Measurements from ENCODE around the gene LSM6.

The LSM6 gene

DNA sequence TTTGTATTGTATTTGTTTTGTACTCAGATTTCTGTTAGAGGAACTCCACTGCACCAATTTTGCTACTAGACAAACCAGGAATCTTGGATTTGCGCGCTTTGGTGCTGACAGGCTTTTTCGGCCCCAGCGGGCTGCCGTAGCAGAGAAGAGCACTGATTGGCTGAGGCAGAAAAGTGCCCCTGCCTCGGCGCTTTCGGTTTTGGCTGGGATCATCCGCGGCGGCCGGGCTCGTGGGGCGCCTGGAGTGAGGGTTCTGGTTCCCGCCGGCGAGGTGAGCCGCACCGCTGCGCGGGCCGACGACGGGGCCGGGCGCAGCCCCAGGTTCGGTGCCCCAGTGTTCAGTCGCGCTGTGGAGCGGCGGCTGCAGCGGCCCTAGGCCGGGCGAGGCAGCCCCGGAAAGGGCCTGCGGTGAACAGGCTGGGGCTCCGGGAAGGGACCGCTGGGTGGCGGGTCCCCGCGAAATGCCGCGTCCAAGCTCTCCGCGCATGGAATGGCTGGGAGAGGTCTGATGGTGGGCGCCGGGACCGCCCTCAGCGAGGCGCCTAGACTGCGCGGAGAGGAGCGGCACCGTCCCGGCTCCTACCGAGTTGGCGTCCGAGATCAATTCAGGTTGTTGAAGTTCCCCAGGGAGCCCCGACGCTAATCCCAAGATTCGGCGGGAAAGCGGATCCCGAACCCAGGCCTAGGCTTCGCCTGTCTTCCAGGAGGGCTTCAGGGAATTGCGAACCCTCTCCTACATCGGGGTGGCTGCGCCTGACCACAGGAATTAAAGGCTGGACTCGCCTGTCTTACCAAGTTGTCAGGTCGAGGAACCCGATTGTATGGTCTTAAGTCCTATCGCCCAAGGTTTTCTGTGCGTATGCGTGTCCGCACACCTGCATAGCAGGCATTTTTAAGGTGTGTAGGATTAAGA lies at the start of gene LSM6:
LSM6 (plus strand) TSS at position 178 of the 913 bp plus-strand sequence. CDS start 7,204 bp downstream, outside the sequence.
- DNase-seq, result peak; percentile 77 to 78

DNA sequence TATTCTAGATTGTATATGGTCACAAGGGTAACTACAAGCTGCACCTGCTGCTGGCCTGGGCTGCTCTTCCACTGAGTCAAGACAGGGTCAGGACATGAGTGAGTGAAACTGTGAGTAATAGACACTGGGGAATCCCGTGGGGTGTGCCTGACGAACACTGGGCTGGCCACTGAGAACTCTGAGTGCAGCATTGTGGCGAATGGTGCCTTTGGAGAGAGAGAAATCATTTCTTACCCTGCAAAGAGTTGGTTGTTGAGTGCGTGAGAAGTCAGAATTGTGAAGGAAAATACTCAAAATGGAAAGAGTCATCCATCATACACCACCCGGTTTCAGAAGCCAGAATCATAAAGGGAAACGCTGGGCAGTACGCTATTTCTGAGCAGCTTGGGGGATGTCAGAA lies 43.1 kb upstream of the LSM6 start:
- DNase-seq, result no peak

DNA sequence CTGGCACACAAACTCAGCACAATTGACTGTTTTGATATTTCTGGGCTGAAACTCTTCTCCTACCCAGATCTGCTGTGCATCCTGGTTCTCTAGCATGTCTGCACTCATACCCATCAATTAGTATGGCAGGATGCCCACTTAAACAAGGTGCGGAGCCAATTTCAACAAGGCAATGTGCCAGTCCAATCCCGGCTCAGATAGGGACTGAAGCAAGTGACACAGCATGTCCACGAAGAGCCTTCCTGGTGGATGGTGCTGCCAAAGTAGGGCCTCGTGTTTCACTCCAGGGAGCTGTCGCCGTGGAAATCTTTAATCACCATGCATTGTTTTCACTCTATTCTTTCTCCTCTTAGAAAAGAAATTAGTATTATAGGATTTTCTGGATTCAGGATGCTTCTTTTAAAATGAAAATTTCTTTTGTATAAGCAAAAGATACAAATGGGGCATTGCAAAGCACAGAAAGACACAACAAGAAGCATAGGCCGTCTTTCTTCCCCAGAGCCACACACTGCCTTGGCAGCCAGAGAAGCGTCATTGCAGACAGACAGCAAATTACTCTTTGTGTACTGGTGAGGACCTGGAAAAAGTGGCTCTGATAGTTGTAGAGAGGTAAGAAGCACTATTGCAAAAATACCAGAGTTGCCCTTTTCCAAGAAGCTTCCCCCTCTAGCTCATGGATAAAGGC lies 40.6 kb upstream of the LSM6 start:
- DNase-seq, result no peak

DNA sequence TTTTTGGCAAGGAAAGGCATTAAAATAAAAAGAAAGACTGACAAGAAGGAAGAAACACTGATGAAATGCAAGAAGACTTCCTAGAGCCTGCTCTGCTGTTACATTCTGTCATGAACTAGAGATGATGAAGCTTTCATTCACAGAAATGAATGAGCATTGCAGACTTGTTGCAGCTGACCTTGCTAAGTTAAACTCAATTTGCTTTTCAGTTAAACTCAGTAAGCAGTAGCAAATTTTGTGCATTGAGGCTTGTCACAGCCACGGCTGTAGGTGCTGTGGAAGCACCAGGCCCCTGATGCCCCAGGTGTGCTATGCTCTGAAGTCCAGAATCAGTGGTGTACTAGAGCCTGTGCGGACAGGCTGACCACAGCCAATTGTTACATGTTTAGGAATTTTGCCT lies 39.6 kb upstream of the LSM6 start:
- no peak for DNase-seq

DNA sequence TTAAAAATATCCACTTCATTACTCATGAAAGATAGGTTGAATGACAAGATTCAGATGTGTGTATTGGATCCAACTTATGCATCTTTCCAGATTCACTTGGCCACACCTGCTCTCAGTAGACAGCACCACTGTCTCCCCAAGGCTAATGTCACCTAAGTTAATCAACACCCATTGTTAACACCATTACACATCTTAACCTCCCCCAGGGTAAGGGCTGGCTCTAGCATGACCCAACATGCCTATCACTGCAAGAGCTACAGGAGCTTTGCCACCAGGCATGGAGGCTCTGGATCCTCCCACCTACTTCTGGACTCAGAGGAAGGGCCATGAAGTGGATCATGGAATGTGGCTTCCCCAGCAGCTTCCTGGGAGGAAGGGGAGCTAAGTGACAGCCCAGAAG lies 32.8 kb upstream of the LSM6 start:
- DNase-seq, result no peak

DNA sequence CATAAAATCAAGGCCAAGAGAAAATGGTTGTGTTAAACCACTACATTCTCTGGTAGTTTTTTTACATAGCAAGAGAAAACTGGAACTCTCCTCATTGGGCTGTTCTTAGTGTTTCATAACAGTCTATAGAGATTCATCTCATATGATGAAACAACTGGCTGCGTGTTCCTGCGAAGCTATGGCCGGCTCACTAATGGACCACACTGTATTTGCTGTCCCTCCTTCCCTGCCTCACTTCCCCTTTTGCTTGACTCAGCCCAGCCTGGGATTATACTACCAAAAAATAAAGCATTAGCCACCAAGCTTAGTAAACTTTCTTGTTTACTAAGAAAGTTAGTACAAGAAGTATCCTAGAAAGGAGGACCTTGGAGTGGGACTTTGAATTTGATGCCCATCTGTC lies 31.6 kb upstream of the LSM6 start:
- no peak for DNase-seq

DNA sequence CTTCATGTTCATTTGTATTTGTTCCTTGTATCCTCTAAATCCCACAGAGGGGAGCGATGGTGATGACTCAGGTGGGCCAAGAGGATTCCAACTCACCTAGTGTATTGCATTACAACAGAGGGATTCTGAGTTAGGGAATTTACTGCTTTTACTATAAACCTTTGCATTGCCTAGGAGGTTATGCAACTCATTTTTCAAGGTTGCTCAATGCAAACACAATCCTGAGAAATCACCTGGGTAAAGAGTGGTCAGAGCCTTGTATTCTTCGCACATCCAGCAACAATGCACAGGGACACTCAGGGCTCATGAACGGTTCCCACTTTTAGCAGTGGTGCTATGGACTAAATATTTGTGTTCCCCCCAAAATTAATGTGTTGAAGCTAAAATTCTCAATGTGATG lies 28.6 kb upstream of the LSM6 start:
- DNase-seq, result no peak

DNA sequence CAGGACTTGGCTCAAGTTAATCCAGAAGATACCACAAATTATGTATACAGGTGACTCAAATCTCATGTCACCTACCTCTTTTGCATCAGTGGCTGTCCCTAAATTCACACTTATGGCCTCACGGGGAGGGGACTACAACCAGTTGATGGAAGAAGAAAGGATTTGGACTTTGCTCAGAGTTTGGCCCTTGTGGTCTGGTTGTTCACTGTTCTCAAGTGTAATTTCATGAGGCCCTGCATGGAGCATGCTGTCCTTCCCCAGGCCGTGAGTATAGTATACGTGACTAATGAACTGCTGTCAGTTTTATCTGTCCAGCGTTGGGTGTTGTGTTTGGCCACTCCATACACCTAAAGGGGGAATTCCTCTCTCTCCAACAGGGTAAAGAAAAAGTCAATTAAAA lies 27.5 kb upstream of the LSM6 start:
- DNase-seq, result no peak

DNA sequence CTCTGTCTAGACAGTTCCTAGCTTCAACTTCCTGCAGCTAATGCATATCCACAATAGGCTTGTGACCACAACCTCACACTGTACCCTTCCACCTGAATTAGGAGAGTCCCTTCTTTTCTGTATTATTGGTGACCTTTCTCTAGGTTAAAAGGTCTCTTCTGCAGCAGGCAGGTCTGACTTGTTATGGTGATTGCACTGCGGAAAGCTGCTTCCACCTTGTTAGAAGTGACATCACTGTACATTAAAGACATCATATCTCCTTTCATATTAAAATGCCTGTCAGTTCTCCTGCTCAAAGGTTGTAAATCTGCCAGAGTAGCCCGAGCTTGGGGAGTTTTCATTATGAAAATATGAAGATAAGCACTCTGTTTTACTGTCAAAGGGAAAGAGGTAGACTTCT lies 21.5 kb upstream of the LSM6 start:
- no peak for DNase-seq

DNA sequence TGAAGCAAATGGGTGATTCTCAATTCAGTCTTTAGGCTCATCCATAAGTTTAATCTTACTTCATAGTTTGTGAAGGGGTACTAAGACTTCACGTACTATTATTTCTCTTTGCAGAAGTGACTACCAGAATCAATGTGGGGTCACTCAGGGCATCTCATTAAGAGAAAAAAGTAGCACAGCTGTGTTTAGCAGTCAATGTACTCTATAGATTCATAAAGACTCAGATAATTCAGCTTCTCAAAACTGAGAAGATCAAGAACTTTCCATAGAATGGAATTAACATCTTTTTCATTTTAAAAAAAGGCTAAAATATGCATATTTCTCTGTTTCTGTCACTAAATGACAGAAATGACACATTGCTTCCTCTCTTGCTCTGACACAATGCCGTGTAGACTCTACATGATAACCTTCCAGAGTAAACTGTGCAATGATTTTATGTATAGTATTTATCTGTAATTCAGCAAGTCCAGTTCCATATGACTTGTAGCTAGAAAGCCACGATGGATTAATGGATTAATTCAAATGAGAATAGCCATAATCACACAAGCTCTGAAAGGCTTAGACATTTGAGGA lies 20.3 kb upstream of the LSM6 start:
- DNase-seq, result no peak

DNA sequence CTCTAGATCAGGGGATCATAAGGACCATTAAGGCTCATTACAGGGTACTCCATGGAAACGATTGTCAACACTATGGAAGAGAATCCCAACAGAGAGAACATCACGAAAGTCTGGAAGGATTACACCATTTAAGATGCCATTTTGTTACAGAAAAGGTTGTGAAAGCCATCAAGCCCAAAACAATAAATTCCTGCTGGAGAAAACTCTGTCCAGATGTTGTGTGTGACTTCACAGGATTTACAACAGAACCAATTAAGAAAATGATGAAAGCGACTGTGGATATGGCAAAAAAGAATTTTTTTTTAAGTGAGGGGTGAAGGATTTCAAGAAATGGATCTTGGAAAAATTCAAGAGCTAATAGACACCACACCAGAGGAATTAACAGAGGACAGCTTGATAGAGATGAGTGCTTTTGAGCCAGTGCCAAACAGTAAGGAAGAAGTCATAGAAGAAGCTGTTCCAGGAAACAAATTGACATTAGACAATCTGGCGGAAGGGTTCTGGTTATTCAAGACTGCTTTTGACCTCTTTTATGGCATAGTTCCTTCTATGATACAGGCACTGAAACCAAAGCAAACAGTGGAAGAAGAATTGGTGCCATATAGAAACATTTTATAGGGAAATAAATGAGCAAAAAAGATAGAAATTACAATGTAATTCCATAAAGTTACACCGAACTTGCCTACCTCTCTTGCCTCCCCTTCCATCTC lies 17.3 kb upstream of the LSM6 start:
- no peak for DNase-seq

DNA sequence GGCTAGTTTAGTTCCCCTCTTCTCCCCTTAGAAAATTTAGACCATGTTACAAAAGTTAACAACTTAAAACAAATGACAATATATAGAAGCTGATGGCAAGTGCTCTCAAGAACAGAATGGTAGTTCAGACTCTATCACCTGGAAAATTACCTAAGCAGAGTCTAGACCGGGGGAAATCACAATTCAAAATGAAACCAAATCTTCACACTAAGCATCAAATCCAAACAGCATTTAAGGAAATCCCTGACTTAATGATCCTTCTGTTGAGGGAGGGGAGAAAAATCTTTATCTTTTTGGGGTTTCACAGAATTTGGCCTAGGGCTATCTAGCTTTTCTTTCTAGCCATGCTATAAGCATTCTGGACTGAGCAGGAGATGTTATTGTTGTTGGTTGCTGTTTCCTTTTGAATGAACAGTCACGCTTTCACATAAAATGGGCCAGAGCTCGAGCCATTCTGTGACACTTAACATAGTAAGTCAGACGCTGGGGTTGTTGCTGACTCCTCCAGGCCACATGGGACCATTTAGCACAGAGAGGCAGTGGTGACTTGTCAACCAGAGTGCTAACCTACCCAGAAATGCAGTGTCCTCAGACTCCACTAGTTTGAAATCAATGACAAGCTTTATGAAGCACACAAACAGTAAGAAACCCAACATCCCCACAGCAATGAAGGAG lies 16.0 kb upstream of the LSM6 start:
- DNase-seq, result no peak

DNA sequence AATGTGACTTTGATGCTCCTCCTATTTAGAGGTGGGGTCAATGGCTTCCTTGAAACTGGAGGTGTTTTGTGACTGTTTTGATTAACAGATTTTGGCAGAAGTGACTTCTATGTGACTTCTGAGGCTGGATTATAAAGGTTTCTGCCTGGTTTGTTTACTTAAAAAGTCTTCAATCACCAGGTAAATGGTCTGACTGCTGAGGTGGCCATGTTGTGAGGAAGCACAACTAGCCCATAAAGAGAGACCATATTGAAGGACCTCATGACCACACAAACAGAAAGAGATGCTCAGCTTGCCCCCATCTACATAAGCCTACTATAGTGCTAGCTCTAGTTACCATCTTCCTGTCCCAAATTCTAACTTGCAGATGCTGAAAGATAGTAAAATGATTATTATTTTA lies 14.3 kb upstream of the LSM6 start:
- no peak for DNase-seq

DNA sequence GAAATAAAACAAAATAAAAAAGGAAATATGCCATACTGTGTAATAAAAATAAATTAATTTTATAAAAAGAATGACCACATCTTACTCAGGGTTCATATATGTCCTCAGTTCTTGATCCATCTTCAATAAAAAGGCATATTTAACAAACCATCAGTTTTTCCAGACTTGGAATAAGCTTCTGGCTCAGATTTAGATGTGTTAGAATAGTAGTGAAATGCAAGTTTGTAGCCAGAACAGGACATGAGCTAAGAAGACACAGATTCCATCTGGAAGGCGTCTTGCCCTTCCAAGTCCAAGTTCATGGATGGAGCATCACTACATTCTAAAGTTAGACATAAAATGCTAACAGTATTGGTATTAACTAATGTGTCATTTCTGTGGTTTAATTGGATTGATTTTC lies 10.3 kb upstream of the LSM6 start:
- DNase-seq, result no peak

DNA sequence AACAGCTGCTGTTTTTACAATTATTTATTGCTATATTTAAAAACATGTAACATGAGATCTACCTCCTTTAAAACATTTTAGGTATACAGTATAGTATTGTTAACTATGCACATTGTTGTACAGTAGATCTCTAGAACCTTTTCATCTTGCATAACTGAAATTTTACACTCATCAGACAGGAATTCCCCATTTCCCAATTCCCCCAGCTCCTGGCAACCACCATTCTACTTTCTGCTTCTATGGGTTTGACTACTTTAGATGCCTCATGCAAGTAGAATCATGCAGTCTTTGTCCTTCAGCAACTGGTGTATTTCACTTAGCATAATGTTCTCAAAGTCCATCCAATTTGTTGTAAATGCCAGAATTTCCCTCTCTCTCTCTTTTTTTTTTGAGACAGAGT lies 9.7 kb upstream of the LSM6 start:
- DNase-seq, result no peak

DNA sequence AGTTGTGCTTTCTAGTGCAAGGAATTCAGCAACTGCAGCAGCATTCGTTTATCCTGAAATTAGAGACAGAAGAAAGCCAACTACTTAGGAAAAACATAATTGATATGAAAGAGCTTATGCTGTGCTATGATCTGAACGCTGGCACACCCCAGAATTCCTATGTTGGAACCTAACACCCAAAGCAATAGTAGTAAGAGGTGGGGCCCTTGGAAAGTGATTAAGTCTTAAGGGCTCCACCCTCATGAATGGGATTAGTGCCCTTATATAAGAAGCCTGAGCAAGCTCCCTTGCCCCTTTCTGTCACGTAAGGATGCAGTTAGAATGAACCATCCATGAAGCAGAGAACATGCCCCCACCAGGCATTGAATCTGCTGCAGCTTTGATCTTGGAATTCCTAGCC lies 5.4 kb upstream of the LSM6 start:
- DNase-seq, result no peak

DNA sequence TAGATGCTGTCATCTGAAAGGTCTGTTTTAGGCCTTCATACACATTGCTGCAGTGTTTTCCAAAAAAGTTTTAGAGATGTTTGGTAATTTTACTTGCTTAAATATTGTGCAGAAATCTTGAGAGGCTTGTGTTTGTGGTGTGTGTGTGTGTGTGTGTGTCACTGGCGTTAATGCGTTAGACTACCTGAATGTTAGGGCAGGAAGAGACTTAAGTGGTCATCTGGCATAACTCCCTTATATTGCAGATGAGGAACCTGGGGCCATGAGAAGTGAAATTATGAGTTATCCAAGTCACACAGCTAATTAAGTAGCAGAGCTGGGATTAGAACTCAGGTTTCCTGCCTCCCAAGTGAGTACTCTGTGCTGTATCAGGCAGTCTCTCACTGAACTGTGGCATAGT lies 1.4 kb downstream of the LSM6 start:
- DNase-seq, result no peak

DNA sequence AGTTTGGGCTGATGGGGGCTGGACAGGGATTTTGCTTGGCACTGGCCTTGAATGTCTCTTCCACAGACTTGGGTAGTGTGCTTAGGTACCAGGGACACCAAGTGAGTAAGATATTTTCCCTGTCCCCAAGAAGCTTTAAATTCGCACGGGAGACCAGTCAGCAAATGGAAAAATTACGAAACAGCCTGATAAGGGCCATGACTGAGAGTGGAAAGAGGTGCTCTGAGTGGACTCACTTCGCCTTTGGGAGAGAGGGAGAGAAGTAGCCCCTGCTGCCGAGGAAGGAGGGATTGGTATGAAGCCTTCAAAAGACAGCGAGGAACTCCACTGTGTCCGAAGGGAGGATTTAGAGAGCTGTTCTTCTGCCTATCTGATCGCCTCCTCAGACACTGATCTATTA lies 2.6 kb downstream of the LSM6 start:
- DNase-seq, result no peak

DNA sequence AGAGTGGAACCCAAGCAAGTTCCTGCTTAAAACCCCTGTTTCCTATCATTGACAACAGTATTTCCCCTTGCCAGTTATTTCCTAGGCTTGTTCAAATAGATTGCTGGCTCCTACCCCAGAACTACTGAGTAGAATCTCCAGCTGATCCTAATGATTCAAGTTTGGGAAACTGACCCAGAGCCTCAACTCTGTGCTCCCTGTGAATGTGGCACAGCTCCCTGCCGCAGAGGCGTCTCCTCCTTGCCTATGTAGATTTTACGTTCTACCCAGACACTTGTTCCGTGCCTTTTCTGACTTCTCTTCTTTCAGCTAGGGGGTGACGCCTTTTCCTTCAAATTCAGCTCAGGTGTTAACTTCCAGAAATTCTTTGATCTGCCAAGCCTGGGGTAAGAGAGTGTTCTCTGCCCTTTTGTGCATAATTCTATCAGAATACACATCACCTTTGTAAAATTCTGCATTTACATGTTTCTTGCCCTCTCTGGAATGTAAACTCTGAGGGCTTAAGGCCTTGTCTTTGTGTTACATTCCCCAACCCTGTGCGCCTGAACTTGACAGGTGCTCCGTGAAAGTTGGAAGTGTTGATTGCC lies 4.4 kb downstream of the LSM6 start:
- DNase-seq, result no peak

DNA sequence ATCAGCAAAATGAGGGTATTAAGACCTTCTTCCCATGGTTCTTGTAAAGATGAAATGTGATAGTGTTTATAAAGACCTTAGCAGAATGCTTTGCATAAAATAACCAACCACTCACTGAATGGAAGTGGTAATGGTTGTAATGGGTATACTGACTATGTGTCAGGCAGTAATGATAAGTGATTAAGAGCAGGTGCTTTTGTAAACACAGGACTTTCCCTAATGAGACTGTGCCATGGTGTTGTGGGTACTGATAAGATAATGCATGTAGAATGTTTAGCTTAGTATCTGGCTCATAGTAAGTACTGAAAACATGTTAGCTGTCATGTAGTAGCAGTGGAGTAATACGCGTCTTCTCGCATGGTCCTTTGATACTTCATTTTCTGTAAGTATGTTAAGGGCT lies 6.9 kb downstream of the LSM6 start:
- no peak for DNase-seq

DNA sequence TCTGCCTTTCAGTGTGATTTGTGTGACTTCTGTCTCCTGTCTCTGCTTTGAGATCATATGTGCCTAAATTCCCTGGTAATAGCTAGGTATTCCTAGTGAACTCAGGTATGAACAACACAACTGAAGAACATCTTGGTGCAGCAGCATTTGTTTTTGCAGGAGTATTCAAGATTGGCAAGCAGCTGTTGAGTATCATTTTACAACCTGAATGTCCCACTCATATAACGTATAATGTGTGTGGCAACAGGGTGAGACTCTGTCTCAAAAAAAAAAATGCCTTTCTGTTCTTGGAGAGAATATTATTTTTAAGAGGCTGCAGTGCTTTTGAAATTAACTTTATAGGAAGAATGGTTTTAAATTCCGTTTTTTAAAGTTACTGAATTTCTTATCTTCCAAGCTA lies 7.7 kb downstream of the LSM6 start:
- no peak for DNase-seq

DNA sequence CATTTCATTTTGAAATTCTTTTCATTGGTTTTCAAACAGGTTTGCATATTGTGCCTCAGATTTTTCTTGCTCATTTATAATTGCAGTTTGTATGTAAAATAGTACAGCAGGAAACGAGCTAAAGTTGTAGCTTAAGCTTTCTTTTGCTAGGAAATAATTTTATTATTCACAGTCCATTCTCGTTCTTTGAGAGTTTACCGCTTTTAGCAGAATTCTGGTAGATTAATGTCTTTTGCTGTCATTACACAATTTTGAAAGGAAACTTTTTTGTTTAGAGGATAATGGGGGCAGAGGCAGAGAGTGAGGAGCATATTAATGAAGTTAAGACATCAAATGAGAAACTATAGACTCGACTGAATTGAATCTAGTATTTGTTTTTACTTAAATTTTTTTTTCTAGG lies 10.5 kb downstream of the LSM6 start:
- DNase-seq, result no peak

DNA sequence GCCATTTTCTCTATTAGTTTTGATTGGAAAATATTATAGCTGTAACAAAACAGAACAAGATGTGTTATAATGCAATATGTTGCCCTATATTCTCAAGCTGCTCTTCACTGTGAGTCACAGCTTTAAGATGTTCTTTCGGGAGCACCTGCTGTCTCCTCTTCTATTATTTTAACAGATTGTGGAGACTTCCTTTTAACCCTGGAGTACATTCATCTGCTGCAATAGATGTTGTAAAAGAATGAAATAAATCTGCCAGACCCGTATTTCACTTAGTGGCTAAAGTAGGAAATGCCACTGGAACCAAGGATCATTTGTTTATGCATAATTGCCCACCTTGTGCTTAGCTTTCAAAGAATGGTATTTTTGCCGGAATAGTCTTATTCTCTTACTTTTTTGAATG lies 11.1 kb downstream of the LSM6 start:
- no peak for DNase-seq
